HG03066 (cell line): ENCODE data around the gene PKNOX2.

Source experiments
- ATAC-seq: cut with Tn5 transposase; IDR thresholded peaks from one replicate; pipeline ENCODE4 v1.9.1; 2021; ENCODE audit warnings: low read depth; ENCODE audit not compliant: unreplicated experiment

Gene PKNOX2

GRCh38 chr11:125257190-125257579, 92.6 kb downstream of the PKNOX2 start:
- ATAC-seq = no peak

DNA sequence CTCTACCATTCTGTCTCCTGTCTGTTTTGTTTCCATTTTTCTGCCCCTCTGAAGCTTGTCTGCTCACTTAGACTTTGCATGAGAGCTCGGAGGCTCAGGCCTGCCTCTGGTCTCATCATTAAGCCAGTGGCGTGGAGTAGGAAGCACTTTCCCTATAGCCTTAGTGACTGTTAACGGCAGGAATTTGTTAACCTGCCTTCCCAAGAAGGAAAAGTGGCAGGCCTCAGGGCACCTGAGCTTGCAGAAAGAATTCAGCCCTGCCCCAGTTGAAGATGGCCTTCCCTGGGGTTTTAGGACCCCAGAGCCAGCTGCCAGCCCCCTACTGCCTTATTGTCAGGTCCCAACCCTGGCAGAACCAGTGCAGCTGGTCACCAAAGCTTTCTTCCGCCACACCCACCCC, 93.2 kb downstream of the PKNOX2 start:
- no peak for ATAC-seq

DNA sequence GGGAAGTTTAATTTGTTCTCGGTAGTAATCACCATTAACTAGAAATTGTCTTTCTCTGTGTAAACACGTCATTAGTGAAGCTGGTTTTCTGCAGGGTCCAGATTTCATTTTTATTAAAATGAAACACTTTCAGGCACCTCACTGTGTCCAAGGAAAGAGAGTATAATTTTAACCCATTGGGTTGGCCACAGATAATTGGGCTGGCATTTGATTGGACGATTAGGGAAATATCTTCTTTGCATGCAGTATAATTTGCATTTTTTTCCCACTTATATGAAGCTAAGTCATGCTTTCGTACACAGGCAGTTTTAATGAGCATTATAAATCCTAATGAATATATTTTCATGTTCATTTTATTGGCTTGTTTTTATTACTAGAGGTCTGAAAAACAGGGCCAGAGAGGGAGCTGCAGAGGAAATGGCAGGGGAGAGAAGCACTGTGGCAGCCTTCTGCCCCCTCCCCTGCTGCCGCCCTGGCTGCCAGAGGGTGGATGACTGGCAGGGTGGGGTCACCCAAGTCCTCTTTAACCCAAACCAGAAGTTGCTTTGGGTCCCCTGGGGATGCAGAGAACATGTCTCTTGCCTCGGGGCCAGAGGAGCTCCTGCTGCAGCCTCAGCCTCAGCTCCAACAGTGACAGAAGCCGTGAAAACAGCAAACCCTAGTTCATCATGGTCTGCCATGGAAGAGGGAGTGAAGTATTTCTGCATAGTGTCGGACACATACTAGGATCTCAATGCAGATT, 93.9 kb downstream of the PKNOX2 start:
- ATAC-seq = no peak

- ATAC-seq = no peak
Measured at GRCh38 chr11:125261588-125261987, 97.0 kb downstream of the PKNOX2 start.

DNA sequence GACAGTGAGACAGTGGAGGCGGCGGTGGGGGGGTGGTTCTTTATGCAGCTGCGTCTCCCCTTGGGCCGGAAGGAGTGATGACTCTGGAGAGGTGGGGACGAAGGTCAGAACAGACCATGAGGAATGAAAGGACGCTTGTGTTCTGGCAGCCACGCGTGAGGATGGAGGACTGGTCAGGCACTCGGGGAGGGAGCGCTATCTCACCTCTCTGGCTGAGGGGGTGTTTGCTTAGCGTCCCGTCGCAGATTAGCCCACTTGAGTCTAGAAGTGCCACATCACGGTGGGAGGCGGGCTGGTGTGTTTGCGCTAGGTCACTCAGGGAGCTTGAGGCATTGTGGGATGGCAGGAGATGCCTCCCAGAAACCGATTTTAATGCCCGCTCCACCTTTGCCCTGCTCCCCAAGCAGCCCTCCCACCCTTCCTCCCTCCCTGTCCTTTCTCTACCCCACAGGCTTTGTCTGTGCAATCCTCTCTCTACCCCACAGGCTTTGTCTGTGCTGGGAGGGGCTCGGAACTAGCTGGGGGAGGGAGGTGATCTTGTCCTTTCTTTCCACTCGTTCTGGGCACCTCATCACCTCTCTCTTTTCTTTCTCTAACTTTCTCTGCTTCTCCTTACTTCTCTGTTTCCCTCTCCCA, 97.8 kb downstream of the PKNOX2 start:
- no peak for ATAC-seq

GRCh38 chr11:125262830-125263218, 98.3 kb downstream of the PKNOX2 start:
- ATAC-seq = no peak

DNA sequence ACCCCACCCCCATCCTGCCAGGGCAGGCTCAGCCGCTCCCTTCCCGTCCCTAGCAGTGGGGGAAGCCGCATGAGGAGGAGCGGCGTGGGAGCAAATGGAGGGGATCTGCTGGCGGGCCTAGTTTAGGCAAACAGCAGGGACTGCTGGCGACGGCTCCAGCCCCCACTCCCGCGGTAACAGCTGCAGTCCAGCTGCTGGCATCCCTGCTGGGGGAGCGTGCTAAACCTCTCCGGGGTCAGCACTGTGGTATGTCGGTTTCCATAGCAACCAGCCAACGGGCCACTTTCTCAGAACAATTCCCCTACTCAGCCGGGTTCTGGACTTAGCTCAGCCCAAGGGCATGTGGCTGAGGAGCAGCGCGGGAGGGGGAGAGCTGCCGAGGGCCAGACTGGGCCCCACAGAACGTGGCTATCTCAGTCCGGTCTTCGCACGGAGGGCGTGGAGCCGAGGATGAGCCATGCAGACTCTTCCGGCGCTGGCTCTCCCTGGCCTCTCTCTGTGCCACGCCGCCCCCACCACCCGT, 98.8 kb downstream of the PKNOX2 start:
- no peak for ATAC-seq

- no peak for ATAC-seq
Measured at GRCh38 chr11:125264100-125265022, 99.8 kb downstream of the PKNOX2 start.

- no peak for ATAC-seq
Measured at GRCh38 chr11:125267548-125267947, 103.0 kb downstream of the PKNOX2 start.

DNA sequence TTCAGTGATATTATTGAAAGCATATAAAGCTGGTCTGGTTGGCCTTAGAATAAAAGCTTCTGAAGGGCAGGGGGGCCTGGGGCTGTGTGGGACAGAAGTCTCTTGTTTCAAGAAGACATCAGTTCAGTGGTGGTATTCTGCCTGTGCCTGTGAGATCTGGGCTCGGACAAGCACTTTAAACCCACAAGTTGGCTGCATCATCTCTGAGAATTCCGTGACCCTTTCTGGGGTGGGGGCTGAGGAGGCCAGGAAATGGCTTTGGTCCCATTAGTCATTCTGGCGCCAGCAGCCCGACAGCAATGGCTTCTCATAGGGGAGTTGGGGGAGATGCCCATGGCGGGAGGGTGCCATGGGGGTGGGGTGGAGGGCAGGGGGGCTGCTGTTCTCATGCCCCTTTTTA, 104.1 kb downstream of the PKNOX2 start:
- ATAC-seq = no peak

DNA sequence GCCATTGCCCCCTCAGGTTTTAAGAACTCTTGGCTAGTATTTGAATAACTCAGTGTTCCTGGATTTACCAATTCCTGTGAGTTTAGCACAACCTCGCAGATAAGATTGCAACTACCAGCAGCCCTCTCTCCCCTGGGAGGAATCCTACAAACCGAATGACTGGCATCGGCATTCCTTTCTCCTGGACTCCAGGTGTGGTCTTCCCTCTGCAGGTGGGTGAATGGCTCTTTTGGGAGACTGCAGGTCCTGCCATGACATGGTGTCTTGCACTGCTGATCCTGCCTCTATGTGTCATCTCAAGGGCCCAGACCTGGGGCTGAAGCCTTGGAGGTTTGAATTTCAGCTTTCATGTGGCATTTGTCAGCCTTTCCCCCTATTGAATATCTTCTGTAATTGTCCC, 105.6 kb downstream of the PKNOX2 start:
- ATAC-seq = no peak

- ATAC-seq = no peak
Measured at GRCh38 chr11:125270711-125271110, 106.2 kb downstream of the PKNOX2 start.

- ATAC-seq = no peak
Measured at GRCh38 chr11:125271483-125272091, 107.0 kb downstream of the PKNOX2 start.

GRCh38 chr11:125272092-125272491, 107.5 kb downstream of the PKNOX2 start:
- no peak for ATAC-seq

DNA sequence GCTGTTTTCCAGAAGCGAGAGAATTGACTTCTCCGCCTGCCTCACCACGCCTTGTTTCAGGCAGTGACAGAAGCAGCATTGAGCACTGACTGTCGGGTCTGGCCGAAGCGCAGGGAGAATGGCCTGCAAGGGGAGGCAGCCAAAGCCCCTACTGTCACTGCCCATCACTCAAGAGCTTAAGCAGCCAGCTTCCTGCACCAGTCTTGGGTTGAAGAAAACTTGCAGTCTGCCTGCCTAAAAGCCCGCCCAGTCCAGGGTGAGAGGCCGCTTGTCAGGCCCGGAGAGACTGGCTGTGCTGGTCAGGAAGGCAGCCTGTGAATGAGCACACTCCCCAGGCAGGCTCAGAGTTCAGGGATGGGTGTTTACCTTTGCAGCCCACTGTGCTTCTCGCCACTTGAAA, 108.3 kb downstream of the PKNOX2 start:
- ATAC-seq = no peak

- ATAC-seq = no peak
Measured at GRCh38 chr11:125273519-125274000, 109.0 kb downstream of the PKNOX2 start.

- ATAC-seq = no peak
Measured at GRCh38 chr11:125274309-125274708, 109.8 kb downstream of the PKNOX2 start.

- no peak for ATAC-seq
Measured at GRCh38 chr11:125274774-125275173, 110.2 kb downstream of the PKNOX2 start.

DNA sequence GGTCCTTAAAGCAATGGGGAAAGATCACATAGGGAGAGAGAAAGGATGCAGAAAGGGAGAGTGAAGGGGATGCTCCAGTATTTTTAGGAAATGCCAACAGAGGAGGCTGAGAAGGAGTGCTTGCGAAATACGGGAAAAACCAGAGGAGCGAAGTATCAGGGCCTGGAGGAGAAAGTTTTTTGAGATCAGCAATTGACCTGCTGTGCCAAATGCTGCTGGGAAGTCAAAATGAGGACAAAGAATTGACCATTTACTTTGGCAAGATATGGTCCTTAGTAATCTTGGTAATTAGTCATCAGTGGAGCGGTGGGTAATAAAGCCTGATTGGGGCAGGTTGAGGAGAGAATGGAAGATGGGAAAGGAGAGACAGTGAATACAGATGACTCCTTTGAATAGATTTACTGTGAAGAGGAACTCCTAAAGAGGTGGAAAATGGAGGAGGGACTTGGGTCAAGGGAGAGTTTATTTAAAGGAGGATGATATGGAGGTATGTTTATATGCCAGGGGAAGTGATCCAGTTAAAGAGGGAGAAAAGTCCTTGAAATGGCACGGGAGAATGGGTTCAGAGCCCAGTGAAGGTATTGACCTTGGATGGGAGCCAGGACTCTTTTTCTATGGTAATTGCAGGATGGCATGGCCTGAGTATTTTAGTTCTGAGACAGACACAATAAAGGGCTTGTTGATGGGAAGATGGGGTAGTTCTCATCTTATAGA, 111.5 kb downstream of the PKNOX2 start:
- no peak for ATAC-seq

DNA sequence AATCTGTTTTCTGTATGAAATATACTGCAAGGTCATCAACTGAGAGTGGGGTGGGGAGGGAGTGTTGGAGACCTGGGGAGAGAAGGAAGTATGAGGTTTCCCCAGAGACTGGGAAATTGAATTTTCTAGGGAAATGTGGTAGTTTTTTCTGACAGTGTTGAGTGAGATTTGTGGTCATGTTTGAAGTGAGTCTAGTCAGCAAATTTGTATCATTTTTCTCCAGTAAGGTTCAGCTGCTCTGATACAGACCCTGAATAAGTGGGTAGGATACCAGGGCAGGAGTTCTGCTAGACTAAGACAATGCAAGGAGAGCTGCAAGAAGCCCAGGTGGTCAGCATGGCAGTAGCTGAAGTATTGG, 112.0 kb downstream of the PKNOX2 start:
- no peak for ATAC-seq
